ENCODE data around the gene FTO.

GRCh38 chr16:53922807-53923571 is 219.0 kb downstream of the FTO start:
- TF ChIP-seq CTCF (IDR thresholded peaks at IDR 0.05) (no peak), ZBTB21 (CRISPR knock-in tag; IDR thresholded peaks at IDR 0.05; ENCODE audit: borderline replicate concordance) (no peak), JUN (CRISPR knock-in tag; IDR thresholded peaks at IDR 0.05) (no peak), ELF4 (CRISPR knock-in tag; IDR thresholded peaks at IDR 0.05; ENCODE audit: low read depth) (no peak)
